B cell (primary cell): Measurements from ENCODE around the gene RELL2.

Source experiments
- CTCF ChIP-seq: fragments of 200-600 bp; IDR thresholded peaks from one replicate; pipeline ENCODE4 v1.8.0; 2022; ENCODE audit warnings: antibody characterized with exemption, mild to moderate bottlenecking
- EZH2 ChIP-seq: IDR thresholded peaks from 2 replicates; pipeline ENCODE4 v1.6.1; 2012; ENCODE audit warnings: borderline replicate concordance, low read depth, mild to moderate bottlenecking, moderate library complexity, low read length; ENCODE audit not compliant: insufficient read depth, poor library complexity, severe bottlenecking

GRCh38 chr5:141649056-141649688 is 12.4 kb downstream of the RELL2 start:
- no peak for TF ChIP-seq EZH2
- no peak for TF ChIP-seq CTCF
